Hematopoietic multipotent progenitor cell treated with erythropoietin and hydrocortisone succinate and interleukin-3 and kit ligand, for 17 days (in vitro differentiated cells): ENCODE data around the gene FADS2.

ENCODE experiments used
- DNase-seq: peaks from one replicate; pipeline ENCODE4 v3.0.0-alpha.2; 2015; ENCODE audit warnings: low spot score

The FADS2 gene

DNA sequence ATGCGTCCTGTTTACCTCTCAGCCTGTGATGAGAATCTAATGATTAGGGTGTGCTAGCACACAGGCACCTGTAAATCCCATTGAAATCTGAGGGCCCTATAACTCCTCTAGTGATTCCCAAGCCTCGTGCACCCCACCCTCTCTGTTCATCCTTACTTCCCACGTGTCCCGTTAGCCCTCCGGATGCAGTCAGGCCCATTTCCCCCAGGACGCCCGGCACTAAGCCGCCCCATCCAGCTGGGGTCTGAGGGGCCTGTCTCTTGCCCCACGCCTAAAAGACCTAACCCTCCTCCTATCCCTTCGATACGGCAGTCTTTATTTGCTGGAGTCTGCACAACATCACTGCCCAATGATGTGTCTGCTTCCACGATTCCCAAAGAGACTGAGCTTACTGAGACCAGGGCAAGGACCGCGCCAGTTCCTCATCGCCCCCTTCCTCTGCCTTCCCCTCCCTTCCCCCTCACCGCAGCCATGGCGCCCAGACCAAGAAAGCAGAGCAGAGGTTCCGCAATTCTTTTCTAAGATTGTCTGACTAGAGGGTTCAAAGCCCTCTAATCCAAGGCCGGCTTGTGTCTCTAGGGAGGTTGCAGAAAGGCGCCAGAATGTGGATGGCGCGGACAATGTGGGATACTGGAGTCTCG, 1.1 kb upstream of the FADS2 start:
- DNase-seq = no peak

DNA sequence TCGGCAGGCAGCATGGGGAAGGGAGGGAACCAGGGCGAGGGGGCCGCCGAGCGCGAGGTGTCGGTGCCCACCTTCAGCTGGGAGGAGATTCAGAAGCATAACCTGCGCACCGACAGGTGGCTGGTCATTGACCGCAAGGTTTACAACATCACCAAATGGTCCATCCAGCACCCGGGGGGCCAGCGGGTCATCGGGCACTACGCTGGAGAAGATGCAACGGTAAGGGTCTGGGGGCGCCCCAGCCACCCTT, 204 bp downstream of the FADS2 start:
- no peak for DNase-seq

DNA sequence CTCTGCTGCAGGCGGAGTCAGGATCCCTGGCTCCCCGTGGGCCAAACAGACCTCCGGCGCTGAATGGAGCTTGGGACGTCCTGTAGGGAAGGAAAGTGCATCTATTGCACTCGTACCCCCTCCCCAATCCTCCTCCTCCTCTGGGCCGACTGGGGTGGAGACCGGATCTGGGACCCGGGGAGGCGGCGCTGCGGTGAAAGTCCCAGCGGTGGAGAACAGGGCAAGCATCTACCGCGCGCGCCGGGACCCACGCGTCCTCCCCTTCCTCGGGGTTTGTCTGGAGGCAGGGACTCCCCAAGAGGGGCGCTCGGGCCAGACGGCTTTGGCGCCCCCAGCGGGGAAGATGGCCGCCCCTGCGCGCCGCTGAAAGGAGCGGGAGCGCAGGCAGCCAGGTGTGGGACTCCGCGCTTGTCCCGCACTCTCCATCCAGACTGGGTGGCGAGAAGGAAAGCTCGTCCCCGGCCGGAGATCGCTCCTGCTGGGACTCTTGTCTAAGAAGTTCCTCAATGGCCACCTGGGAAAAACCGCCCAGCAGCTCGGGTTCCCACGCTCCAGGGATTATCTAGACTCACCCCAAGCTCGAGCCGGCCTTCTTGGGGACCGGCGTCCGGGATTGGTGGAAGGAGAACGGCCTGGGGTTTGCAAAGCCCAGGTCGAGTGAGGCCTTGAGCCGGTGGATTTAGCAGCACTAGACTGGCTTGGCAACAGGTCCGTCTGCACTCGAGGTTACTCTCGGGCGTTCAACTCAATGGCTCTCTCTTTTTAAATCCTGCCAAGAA, 718 bp downstream of the FADS2 start:
- DNase-seq = peak; percentile 44

DNA sequence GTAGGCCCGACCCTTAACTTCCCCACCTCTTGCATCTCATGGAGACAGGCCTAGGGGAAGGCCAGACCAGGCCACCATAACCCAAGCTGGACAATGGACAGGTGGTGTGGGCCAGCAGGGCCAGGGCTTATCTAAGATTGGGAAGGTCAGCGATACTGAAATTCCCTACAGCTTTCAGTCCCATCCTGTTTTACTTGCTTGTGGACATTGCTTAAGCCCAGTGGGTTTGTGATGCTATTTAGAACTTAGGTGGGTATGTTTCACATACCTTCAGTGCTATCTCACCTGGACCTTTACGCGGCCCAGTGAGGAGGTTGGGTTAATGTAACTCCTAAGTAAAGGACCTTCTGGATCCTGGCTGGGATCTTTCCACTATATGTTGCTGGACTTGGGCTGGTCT, 1.7 kb downstream of the FADS2 start:
- DNase-seq = no peak

DNA sequence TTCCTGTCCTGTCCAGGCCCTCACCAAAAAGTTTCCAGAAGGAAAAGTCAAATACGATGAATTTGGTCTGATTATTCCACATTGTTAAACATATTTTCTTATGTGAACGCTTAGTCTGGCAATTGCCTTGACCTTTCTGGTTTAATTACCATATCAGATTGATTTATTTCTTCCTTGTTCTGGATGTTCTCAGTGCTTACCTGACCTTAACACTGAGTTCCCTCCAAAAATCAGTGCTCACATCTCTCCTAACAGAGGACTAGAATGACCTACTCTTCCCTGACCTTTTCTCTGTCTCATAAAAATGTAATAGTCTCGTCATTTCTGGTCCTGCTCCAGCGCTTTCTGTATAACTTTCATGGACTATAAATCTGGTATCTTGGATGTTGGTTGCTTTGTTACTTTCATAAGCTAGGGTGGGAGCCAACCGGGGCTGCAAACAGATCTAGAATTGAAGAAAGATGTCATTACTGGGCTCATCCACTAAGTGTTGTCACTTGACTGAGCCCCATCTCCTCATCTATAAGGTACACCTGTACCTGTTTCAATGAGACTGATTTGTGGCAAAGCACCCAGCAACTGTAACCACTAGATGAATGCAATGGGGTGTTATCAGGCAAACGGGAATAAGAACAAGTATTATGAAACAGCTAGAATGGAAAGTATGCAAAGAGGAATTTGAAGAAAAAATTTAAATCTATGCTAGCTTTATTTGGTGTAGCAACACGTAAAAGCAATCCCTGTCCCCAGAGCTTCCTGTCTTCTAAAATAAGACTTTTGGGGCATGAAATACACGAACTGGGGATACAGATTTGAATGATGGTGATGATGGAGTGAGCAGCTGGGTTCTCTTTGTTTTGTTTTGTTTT, 2.4 kb downstream of the FADS2 start:
- no peak for DNase-seq

DNA sequence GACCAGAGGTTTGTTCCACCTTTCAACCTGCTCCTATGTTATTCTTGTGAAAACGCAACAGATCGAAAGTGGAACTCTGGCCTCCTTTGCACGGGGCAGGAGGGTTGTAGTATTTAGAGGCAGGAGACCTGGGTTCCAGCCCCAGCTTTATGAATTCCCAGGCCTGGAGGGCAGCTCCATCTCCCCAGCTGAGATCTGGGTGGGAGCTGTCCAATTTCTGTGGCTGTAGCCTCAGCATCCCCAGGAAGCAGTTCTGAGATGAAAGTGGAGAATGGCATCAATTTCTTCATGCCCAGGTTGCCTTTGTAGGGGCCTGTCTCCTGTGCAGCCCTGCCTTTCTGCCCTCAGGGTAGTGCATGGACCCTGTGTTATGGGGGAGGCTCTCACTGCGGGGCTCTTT, 4.1 kb downstream of the FADS2 start:
- no peak for DNase-seq

DNA sequence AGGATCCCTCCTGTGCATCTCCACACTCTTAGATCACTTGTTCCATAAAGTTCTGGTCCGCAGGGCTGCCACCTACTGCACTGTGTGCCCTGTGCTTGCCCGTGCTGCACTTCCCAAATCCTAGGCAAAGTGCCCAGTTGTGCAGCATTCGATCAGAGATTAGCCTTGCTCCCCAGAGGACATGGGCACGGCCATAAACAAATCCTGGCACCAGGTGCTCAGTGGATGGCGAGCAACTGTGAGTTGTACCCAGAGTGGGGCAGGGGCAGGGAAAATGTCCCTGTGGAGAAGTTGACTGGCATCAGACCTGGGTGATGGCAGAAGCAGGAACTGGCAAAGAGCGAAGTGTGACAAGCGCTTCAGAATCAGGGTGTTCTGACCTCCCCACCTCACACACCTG, 4.7 kb downstream of the FADS2 start:
- DNase-seq = peak; percentile 57

DNA sequence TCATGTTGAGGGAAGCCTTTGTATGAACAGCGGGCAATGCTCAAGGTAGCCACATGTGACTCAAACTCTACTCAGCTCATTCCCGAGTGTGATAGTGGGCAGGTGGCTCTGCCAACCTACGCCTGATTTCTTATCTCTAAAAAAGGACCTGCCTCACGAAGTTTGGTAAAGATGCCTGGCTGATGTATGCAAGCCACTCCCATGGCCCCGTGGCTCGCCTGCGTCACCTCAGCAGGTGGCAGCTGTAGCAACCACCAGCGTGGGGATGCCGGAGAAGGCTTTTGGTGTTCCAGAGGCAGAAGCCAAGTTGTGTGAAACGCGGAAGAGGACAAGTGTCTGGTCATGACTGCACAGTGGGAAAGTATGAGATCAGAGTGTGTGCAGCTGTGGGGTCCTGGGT, 5.4 kb downstream of the FADS2 start:
- DNase-seq = peak; percentile 72

DNA sequence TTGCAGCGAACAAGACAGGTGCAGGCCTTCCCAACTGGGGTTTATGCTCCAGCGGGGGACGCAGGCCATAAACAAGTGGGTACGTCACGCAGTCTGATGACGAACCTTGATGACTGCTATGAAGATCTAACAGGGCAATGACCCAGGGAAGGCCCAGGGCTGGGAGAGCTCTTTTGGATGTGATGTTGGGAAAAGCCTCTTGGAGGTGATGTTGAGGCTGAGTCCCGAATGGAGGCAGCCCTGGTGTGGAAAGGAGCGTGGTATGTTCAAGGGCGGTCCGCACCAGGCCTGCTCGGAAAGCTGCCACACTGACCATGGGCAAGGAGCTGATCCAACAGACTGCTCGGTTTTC, 5.8 kb downstream of the FADS2 start:
- DNase-seq = peak; percentile 43

DNA sequence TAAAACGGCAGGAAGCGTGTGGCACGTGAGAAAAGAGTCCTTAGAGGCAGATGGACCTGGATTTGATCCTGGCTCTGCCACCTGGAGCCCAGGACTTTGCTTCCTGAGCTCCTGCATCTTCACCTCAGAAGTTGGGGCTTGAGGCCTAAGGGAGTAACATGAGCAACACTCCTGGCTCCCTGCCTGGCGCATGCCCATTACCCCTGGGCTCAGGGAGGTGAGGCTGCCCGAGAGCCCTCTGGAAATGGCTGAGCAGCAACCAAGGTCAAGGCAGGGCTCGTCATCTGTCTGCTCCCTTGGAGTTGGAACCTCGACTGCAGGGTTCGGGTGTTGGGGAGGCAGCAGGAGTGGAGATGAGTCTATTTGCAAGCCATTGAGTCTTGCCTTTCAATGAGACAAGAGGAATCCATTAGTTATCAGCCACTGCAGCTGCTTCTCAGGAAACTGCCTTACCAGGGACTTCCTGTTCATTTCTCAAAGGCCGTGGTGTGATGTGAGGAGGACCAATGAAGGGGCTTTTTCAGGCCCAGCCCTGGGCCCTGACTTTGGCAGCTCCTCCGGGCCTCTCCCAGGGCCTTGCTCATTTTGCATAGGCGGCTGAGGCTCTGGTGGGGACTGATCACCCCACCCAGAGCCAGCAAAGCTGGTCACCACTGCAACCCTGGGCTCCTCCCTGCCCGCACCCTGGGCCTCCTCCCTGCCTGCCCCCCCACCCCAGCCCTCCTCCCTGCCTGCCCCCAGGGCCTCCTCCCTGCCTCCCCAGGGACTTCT, 6.4 kb downstream of the FADS2 start:
- peak; percentile 88 for DNase-seq

DNA sequence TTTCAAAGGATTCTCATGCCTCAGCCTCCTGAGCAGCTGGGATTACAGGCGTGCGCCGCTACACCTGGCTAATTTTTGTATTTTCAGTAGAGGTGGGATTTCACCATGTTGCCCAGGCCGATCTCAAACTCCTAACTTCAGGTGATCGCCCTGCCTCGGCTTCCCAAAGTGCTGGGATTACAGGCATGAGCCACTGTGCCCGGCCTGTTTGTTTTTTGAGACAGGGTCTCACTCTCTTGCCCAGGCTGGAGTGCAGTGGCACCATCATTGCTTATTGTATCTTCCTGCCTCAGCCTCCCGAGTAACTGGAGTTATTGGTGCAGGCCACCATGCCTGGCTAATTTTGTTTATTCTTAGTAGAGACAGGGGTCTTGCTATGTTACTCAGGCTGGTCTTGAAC, 8.1 kb downstream of the FADS2 start:
- DNase-seq = no peak

DNA sequence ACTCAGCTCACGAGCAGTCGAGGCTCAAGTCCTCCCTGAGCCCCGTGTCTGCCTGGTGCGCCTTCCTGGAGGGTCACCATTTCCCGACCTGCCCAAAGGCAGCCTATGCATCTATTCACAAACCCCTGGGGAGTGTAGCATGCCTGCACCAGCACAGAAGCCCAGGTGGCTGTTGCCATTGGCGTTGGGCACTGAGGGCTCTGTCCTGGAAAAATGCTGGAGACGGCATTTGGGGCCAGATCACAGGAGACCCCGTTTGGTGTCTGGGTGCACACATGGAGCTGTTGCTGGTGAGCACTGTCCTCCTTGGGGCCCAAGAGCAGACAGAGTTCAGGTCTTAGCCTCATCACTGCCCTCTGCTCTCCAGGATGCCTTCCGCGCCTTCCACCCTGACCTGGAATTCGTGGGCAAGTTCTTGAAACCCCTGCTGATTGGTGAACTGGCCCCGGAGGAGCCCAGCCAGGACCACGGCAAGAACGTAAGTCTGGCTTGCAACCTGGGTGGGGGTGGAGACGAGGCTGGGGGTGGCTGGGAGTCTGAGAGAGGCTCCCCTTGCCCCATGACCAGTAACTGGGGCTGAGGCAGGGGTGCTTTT, 9.4 kb downstream of the FADS2 start:
- no peak for DNase-seq

DNA sequence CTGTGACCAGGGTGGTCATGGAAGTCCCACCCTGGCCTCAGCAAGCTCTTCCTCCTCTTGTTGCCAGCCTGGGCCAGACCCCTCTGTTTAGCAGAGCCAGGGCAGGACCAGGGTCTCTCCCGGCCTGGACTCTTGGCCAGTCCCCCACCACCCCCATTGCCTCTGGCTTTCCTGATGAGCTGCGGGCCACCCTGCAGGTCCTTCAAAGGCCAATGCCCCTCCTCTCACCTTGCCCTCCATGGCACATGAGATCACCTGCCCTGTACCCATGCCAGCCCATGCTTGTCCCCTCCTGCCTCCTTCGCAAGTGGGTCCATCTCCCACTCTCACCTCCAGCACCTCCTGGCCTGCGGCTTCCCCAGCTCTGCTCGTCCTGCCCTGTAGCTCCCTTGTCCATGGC, 10.4 kb downstream of the FADS2 start:
- no peak for DNase-seq

DNA sequence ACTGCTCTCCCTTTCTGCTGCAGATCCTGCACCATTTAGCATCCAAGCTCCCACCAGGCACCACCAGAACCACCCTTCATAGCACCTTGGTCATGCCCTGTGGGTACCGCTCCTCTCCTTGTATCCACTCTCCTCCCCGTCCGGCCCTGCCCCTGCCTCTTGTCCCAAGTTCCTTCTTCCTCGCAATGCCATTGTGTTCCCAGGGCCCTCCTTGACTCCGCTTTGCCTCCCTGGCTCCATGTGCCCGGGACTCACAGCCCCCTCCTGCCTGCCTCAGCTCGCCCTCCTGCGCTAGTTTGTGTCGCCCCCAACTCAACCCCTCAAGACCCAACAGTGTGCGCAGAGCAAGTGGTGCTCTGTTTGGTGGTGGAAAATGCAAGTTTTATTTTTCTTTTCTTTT, 10.8 kb downstream of the FADS2 start:
- no peak for DNase-seq

DNA sequence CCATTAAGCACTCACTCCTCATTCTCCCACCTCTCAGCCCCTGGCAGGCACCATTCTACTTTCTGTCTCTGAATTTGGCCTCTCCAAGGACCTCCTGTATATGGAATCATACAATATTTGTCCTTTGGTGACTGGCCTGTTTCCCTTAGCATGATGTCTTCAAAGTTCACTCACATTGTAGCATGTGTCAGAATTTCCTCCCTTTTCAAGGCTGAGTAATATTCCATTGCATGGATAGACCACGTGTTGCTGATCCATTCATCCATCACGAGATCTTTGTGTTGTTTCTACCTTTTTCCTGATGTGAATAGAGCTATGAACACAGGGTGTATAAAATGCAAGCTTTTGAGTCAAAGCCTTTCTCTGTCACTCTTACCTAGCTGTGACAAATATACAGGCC, 11.6 kb downstream of the FADS2 start:
- no peak for DNase-seq

DNA sequence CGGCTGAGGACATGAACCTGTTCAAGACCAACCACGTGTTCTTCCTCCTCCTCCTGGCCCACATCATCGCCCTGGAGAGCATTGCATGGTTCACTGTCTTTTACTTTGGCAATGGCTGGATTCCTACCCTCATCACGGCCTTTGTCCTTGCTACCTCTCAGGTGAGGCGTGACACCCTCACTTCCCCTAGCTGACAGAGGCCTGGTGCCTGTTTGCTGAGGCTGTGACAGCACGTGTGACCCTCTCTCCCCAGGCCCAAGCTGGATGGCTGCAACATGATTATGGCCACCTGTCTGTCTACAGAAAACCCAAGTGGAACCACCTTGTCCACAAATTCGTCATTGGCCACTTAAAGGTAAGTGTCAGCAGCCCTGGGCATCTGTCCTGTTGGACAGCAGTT, 12.3 kb downstream of the FADS2 start:
- DNase-seq = no peak

DNA sequence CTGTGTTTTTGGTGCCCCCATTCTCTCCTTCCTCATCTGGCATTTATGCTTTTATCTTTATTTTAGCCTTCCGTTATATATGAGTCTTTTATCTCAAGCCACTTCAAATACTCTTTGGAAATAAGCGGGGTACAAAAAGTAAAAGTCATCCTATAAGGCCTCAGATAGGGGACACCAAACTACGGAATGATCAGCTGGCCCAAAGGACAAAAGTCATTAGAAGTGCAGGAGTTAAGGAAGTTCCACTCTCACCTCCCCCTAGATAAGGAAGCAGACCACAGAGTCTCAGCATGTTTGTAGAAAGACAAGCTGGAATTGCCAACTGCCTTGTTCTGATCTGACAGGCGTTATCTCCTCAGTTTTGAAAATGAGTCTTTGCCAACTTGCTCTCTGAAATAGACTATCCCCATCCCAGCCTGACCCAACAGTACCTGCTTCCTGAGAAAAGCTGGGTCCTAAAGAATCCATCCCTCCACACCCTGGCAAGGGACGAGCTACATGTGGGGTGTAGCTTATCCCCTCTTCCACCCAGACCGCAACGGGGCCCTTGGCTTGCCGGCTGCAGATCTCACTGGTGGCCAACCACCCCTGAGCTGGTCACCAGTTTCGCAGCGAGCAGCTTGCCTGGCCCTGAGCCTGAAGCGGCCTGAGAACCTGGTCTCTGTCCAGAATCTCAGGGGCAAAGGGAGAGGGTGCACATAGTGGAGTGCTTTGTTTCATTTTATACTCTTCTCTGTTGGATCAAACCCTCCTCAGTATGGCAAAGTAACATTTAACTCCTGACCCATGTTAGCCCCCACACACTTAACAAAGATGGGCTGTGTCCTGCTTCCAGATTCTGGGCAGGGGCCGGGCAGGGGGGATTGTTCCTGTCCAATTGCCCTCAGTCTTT, 13.8 kb downstream of the FADS2 start:
- peak; percentile 40 for DNase-seq

DNA sequence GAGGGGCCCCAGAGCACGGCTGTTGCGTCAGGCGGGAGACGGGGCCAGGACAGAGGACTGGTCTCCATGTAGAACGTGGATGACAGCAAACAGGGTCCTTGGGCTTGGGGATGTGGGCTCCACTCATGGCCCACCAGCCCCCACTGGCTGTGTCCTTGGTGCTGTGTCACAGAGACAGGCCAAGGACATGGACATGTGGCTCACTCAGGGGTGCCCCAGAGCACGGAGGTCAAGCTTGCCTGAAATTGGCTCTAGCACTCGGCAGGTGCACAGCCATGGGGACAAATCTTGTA, 14.4 kb downstream of the FADS2 start:
- no peak for DNase-seq

DNA sequence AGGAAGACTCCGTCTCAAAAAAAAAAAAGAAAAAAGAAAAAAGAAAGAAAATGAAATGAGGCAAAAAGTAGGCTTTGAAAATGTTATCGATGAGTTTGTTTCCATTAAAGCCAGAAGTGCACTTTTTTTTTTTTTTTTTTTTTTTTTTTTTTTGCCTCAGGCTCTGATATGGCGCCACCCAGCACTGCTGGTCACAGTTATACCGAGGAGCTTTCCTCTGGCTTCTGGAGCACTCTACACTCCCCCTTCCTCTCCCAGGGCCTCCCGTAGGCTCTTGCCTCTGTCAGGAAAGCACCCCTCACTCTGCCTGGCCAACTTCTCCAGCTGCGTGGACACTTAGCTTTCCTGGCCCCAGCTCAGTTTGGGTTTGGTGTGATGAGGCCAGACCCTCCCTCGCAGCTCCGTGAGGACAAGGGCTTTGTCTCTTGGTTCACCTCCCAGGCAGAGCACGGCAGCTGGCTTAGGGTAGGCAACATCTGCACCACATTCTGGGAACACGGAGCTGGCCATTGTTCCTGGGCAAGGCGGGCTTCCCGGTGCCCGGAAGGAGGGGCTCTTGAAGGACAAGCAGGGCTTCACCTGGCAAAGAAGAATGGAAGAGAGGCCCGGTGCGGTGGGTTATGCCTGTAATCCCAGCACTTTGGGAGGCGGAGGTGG, 16.9 kb downstream of the FADS2 start:
- DNase-seq = no peak

DNA sequence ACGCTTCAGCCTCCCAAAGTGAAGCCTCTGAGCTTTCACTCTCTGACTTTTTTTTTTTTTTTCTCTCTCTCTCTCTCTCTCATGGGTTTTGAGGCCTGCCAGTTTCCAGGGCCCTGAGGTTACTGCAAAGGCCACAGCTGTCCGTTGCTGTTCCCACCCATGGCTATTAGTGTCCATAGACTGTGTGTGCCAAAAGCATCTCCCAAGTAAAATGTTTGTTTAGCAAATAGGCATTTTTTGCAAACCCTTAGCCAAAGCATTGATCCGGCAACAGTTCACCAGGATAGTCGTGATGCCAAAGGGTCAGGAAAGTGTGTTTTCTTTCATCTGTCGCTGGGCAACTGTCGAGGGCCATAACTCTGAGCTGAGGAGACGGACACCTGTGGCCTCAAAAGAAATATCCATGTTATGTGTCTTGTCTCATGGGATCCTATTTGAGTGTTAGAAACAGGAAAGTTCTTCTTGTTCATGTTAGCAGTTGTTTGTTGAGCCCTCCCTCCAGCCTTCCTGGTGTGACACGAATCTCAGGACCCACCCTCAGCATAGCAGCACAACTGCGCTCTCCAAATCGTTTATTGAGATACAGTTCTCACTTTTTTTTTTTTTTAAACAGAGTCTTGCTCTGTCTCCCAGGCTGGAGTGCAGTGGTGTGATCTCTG, 18.4 kb downstream of the FADS2 start:
- no peak for DNase-seq
